Glomerular endothelial cell (primary cell): ENCODE data around the gene COQ3. TPM values are rescaled to one million over a fixed set of nuclear protein-coding genes. Genes with fewer than 3 reads are reported as not detected.

Experiments used
- DNase-seq: peaks from one replicate; pipeline ENCODE4 v3.0.0-alpha.2; 2011; ENCODE audit warnings: low read depth, low spot score; ENCODE audit errors: extremely low read depth
- total RNA-seq: library from RNA; depleted of rRNA; stranded (reverse); fragments of >200 nt; gene quantifications from 2 replicates; pipeline ENCODE4 v1.2.3, GENCODE V29; 2015

The COQ3 gene
- total RNA-seq, 1 donor from 2014 or later = 2.0 TPM

DNA sequence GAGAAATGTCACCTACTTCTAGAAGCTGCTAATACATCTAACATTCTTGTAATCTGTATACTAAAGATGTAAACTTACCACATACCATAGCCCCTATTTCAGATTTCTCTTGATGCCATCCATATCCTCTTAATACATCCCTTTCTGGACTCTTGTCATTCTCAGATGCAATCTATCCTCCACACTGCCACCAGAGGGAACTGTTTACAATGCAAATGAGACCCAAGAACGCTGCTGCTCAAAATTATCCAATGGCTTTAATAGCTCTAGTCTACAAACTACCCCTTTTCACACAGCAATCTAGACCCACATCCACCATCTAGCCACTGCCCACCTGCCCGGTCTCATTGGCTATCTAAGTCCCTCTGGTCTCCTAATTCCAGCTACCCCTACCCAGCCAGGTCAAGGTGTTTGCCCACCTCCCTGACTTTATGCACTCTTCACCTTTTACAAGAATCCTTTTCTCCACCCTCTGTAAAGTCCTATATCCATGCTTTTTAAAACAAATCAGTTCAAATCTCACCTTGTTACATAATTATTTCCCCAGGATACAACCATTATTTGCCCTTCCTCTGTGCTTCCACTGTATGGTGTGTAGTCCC lies 59.4 kb downstream of the COQ3 start:
- DNase-seq = peak; percentile 23

DNA sequence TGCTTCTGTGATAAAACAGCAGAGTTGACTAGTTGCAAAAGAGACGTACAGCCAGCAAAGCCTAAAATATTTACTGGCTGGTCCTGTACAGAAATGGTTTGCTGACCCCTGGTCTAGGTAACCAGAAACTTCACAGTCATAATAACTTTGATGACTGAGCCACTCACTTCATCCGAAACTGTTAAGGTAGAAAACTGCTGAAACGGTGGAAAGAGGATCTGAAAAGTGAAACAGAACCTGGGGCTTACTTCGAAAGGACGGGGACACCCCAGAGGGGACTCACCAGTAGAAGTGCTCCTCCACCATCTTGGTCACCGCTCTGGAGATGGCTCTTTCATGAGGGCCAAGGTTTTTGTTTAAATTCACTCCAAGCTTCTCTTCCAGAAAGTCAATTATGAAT lies 60.9 kb downstream of the COQ3 start:
- no peak for DNase-seq

DNA sequence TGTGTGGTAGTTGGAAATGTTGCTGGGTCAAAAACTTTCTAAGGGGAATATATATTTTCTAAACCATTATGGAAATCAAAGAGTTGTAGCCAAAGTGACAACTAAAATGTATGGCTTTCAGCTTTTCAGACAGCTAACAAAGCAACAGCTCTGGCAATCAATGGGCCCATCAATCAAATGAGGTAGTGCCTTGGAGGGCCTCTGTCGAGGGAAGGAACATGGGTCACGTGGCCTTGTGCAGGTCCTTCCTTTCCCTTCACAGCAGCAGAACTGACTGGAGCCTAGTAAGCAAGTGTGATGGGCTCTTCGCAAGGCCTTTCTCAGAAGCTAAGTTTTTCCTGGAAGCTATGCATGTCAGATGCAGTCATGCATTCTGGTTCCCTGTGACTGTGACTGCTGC lies 62.5 kb downstream of the COQ3 start:
- DNase-seq = no peak

DNA sequence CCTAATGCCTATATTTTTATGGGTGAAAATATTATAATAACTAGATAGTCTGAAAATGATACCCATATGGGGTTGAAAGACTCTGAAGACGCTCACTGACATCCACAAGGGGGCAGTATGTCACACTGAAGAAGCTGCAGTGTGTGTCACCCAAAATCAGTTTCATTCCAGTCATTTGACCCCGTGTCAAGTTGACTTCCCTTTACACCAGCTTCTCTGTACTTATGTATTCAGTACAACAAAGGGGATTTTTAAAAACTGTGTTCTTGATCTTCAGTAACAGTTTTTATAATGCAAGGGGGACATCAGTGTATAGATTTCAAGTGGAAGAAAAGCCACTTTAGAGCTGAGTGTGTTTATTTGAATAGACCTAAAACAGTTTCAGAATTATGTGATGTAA lies 63.8 kb downstream of the COQ3 start:
- peak; percentile 39 for DNase-seq

DNA sequence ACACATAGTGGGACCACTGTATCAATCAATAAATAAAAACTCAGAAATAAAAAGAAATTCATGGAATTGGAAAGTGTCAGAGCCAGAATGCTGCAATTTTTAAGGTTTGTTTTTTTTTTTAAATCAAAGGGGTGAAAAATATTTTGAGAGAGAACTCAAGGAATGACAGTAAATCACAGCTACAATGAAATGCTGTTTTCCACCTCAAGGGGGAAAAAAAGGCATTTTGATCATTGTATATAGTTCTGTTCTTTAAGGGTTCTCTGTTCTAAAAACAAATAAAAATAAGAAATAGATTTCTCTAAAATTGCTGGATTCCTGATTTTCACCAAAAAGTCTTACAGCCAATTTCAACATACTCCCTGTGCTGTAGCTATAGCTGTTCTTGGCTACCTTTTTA lies 69.0 kb downstream of the COQ3 start:
- DNase-seq = no peak

Other genes with a start within 250 kb of the COQ3 start
- 0.82 and 2.5 TPM in 2 replicates for gene FAXC, start 44.5 kb downstream of the COQ3 start, total RNA-seq
- 26.7 and 50.1 TPM in 2 replicates for gene PNISR, start 31.1 kb upstream of the COQ3 start, total RNA-seq
- gene USP45, start 121.2 kb upstream of the COQ3 start, total RNA-seq = 11.7 TPM in 2 replicates
- 35.4 and 44.7 TPM in 2 replicates for gene CCNC, start 174.5 kb upstream of the COQ3 start, total RNA-seq
- gene PRDM13, start 212.6 kb upstream of the COQ3 start, total RNA-seq = not detected in 2 replicates